OCI-M2 (cell line): Measurements from ENCODE around the gene SERPINA4.

ENCODE experiments used
- DNase-seq: peaks from one replicate; lab custom pipeline; 2025; ENCODE audit not compliant: unreplicated experiment; lab: John Stamatoyannopoulos, UW

The SERPINA4 gene

GRCh38 chr14:94542111-94542810, 19.0 kb upstream of the SERPINA4 start:
- DNase-seq: no peak

GRCh38 chr14:94542811-94543440, 18.3 kb upstream of the SERPINA4 start:
- DNase-seq: no peak

GRCh38 chr14:94543449-94544124, 17.7 kb upstream of the SERPINA4 start:
- DNase-seq: no peak

GRCh38 chr14:94544726-94545125, 16.5 kb upstream of the SERPINA4 start:
- DNase-seq: no peak

GRCh38 chr14:94545131-94545841, 16.0 kb upstream of the SERPINA4 start:
- DNase-seq: no peak

GRCh38 chr14:94547151-94547680, 14.0 kb upstream of the SERPINA4 start:
- DNase-seq: no peak

- DNase-seq: no peak
Measured at GRCh38 chr14:94547726-94548125, 13.5 kb upstream of the SERPINA4 start.

GRCh38 chr14:94548131-94548998, 12.9 kb upstream of the SERPINA4 start:
- no peak for DNase-seq

- no peak for DNase-seq
Measured at GRCh38 chr14:94548999-94549985, 11.9 kb upstream of the SERPINA4 start.

GRCh38 chr14:94550041-94550440, 11.2 kb upstream of the SERPINA4 start:
- DNase-seq: no peak

GRCh38 chr14:94555991-94556390, 5.3 kb upstream of the SERPINA4 start:
- DNase-seq: no peak

GRCh38 chr14:94557327-94557726, 3.9 kb upstream of the SERPINA4 start:
- DNase-seq: no peak

GRCh38 chr14:94558842-94559241, 2.4 kb upstream of the SERPINA4 start:
- DNase-seq: no peak

- no peak for DNase-seq
Measured at GRCh38 chr14:94559638-94560290, 1.5 kb upstream of the SERPINA4 start.

GRCh38 chr14:94560291-94560665, 964 bp upstream of the SERPINA4 start:
- DNase-seq: no peak

GRCh38 chr14:94561656-94562010, 391 bp downstream of the SERPINA4 start:
- DNase-seq: no peak

- DNase-seq: no peak
Measured at GRCh38 chr14:94562022-94562421, 780 bp downstream of the SERPINA4 start.

- DNase-seq: no peak
Measured at GRCh38 chr14:94562941-94563883, 2.0 kb downstream of the SERPINA4 start.
